Neural cell (in vitro differentiated cells): ENCODE measurements around the gene SGO2.

Source experiments
- CTCF ChIP-seq: fragments of 450-650 bp; IDR thresholded peaks from 2 replicates; pipeline ENCODE4 v1.5.1; 2014; ENCODE audit warnings: antibody characterized with exemption, mild to moderate bottlenecking, moderate library complexity; ENCODE audit not compliant: poor library complexity, severe bottlenecking
- EP300 ChIP-seq: fragments of 450-650 bp; conservative IDR thresholded peaks from 2 replicates; pipeline ENCODE4 v1.6.1; 2014; ENCODE audit warnings: antibody characterized with exemption, mild to moderate bottlenecking, moderate library complexity; ENCODE audit not compliant: poor library complexity, severe bottlenecking
- EZH2 ChIP-seq: fragments of 200-600, 300-800 bp; shearing (Covaris generic), sonication (generic); IDR thresholded peaks from 2 replicates; pipeline ENCODE4 v1.6.1; 2014; ENCODE audit warnings: antibody characterized with exemption, low read length, borderline replicate concordance, mild to moderate bottlenecking; ENCODE audit not compliant: insufficient read depth, poor library complexity, severe bottlenecking
- RAD21 ChIP-seq: fragments of 450-650 bp; conservative IDR thresholded peaks from 2 replicates; pipeline ENCODE4 v1.6.1; 2014; ENCODE audit warnings: antibody characterized with exemption, mild to moderate bottlenecking, moderate library complexity

GRCh38 chr2:200603972-200604371, 78.0 kb downstream of the SGO2 start:
- TF ChIP-seq CTCF (no peak), EP300 (no peak), RAD21 (no peak), EZH2 (no peak)
